Measurements from ENCODE around the gene TCF3. TPM values are rescaled to one million over a fixed set of nuclear protein-coding genes. Genes with fewer than 3 reads are reported as not detected.

Gene TCF3
- total and polyA plus RNA-seq, 4 donors: 5.2 to 119 (median 12.8) TPM

GRCh38 chr19:1612114-1613086, 40.0 kb downstream of the TCF3 start:
- Histone ChIP-seq H3K36me3 (ENCODE audit: control insufficient read depth in 4 of 4, insufficient read depth in 3 of 4, low read depth in 1 of 4, low read length in 3 of 4) (peaks cover 2 to 46% (median 14%) of the 10 kb centered on the region in 4 donors), H3K4me1 (ENCODE audit: control insufficient read depth in 4 of 4, insufficient read depth in 4 of 4, low read length in 3 of 4) (peaks cover 0 to 2% (median 0%) of the 10 kb centered on the region in 4 donors), H3K9ac (ENCODE audit: low read depth in 1 of 2, low read length in 2 of 2) (no peak overlapping the region), H3K4me3 (ENCODE audit: low read depth in 1 of 3, low read length in 3 of 3) (no peak overlapping the region), H3K27me3 (ENCODE audit: control insufficient read depth in 4 of 4, insufficient read depth in 4 of 4, low read length in 3 of 4) (no peaks in the 10 kb centered on the region), H3K27ac (ENCODE audit: low read depth in 1 of 2, low read length in 2 of 2) (no peak overlapping the region), H3K9me3 (ENCODE audit: control insufficient read depth in 4 of 4, low read length in 3 of 4) (no peaks in the 10 kb centered on the region)
- no peak for TF ChIP-seq YY1 (IDR thresholded peaks at IDR 0.05)
- no peak for TF ChIP-seq TAF1 (conservative IDR thresholded peaks at IDR 0.05)
- DNase-seq (ENCODE audit: low spot score): no peak
- 96% methylated on average over 39 of the region's 39 CpGs for WGBS

- TF ChIP-seq NR2F2 (IDR thresholded peaks at IDR 0.05): no peak
- no peak for TF ChIP-seq FOXA1 (IDR thresholded peaks at IDR 0.05)
- TF ChIP-seq SP1 (IDR thresholded peaks at IDR 0.05): no peak
- TF ChIP-seq EGR1 (IDR thresholded peaks at IDR 0.05; ENCODE audit: low read depth in 2 of 2): no peak
- no peak for TF ChIP-seq ZBTB33 (IDR thresholded peaks at IDR 0.05)
- no peak for TF ChIP-seq RXRA (IDR thresholded peaks at IDR 0.05)
- TF ChIP-seq HNF4A (conservative IDR thresholded peaks at IDR 0.05): no peak
- no peak for TF ChIP-seq HNF4G (IDR thresholded peaks at IDR 0.05)
- Histone ChIP-seq H3K27me3 (ENCODE audit: control insufficient read depth in 4 of 4, insufficient read depth in 4 of 4, low read length in 3 of 4) (no peaks in the 10 kb centered on the region), H3K27ac (ENCODE audit: low read depth in 1 of 2, low read length in 2 of 2) (no peak overlapping the region), H3K9me3 (ENCODE audit: control insufficient read depth in 4 of 4, low read length in 3 of 4) (no peaks in the 10 kb centered on the region), H3K4me3 (ENCODE audit: low read depth in 1 of 3, low read length in 3 of 3) (no peak overlapping the region), H3K4me1 (ENCODE audit: control insufficient read depth in 4 of 4, insufficient read depth in 4 of 4, low read length in 3 of 4) (peaks cover under 1 to 3% (median 2%) of the 10 kb centered on the region in 4 donors), H3K9ac (ENCODE audit: low read depth in 1 of 2, low read length in 2 of 2) (no peak overlapping the region), H3K36me3 (ENCODE audit: control insufficient read depth in 4 of 4, insufficient read depth in 3 of 4, low read depth in 1 of 4, low read length in 3 of 4) (peaks cover 2 to 44% (median 14%) of the 10 kb centered on the region in 4 donors)
- WGBS: 95% methylated on average over 15 of the region's 15 CpGs
- no peak for DNase-seq (ENCODE audit: low spot score)
These were observed 41.1 kb downstream of the TCF3 start for GRCh38 chr19:1611353-1611752.

- Histone ChIP-seq H3K9me3 (ENCODE audit: control insufficient read depth in 4 of 4, low read length in 3 of 4) (no peaks in the 10 kb centered on the region), H3K36me3 (ENCODE audit: control insufficient read depth in 4 of 4, insufficient read depth in 3 of 4, low read depth in 1 of 4, low read length in 3 of 4) (peaks cover 0 to 39% (median 12%) of the 10 kb centered on the region in 4 donors), H3K27me3 (ENCODE audit: control insufficient read depth in 4 of 4, insufficient read depth in 4 of 4, low read length in 3 of 4) (no peaks in the 10 kb centered on the region), H3K27ac (ENCODE audit: low read depth in 1 of 2, low read length in 2 of 2) (no peak overlapping the region), H3K9ac (ENCODE audit: low read depth in 1 of 2, low read length in 2 of 2) (no peak overlapping the region), H3K4me3 (ENCODE audit: low read depth in 1 of 3, low read length in 3 of 3) (no peak overlapping the region), H3K4me1 (ENCODE audit: control insufficient read depth in 4 of 4, insufficient read depth in 4 of 4, low read length in 3 of 4) (peaks cover 5 to 11% (median 7%) of the 10 kb centered on the region in 4 donors)
- DNase-seq (ENCODE audit: low spot score): no peak
- 85% methylated on average over 11 of the region's 11 CpGs for WGBS
- no peak for TF ChIP-seq HNF4A (conservative IDR thresholded peaks at IDR 0.05)
- no peak for TF ChIP-seq ZBTB33 (IDR thresholded peaks at IDR 0.05)
- no peak for TF ChIP-seq RXRA (IDR thresholded peaks at IDR 0.05)
- TF ChIP-seq HNF4G (IDR thresholded peaks at IDR 0.05): no peak
- TF ChIP-seq YY1 (IDR thresholded peaks at IDR 0.05): no peak
- TF ChIP-seq NR2F2 (IDR thresholded peaks at IDR 0.05): no peak
- TF ChIP-seq RAD21 (IDR thresholded peaks at IDR 0.05): no peak
- no peak for TF ChIP-seq JUND (IDR thresholded peaks at IDR 0.05)
- TF ChIP-seq SP1 (IDR thresholded peaks at IDR 0.05): no peak
- no peak for TF ChIP-seq EGR1 (IDR thresholded peaks at IDR 0.05; ENCODE audit: low read depth in 2 of 2)
- TF ChIP-seq CTCF (IDR thresholded peaks at IDR 0.05; ENCODE audit: low read depth, low read length, missing input control): no peak
- no peak for TF ChIP-seq ATF3 (IDR thresholded peaks at IDR 0.05)
- TF ChIP-seq GABPA (IDR thresholded peaks at IDR 0.05 in 1 of 2, conservative IDR thresholded peaks at IDR 0.05 in 1 of 2): no peak
- no peak for TF ChIP-seq FOXA2 (IDR thresholded peaks at IDR 0.05)
- TF ChIP-seq TAF1 (conservative IDR thresholded peaks at IDR 0.05): no peak
- TF ChIP-seq MAX (IDR thresholded peaks at IDR 0.05): no peak
These were observed 41.8 kb downstream of the TCF3 start for GRCh38 chr19:1610579-1610978.
